Stimulated activated naive CD8-positive, alpha-beta T cell treated with anti-CD3 and anti-CD28 coated beads, Interleukin-15, Interleukin-2, amounts not matched to agents 100 U/mL and 50 U/mL, for 24 hours (primary cell): ENCODE data around the gene IFITM2.
A peak's percentile ranks its signal among the peaks of the same experiment; 100 is the strongest.

Experiments used
- ATAC-seq: fragments of 150-1000 bp; cut with Tn5 transposase; one replicate; pipeline ENCODE4 v1.10.0; 2021
- DNase-seq: peaks from one replicate; pipeline ENCODE4 v3.0.0; 2021

IFITM2 gene

GRCh38 chr11:293271-293851, 14.3 kb upstream of the IFITM2 start:
- DNase-seq (no peak), ATAC-seq (no peak)

GRCh38 chr11:293852-294661, 13.6 kb upstream of the IFITM2 start:
- DNase-seq (no peak), ATAC-seq (no peak)

GRCh38 chr11:294780-295179, 12.8 kb upstream of the IFITM2 start:
- no peak for ATAC-seq
- DNase-seq, result no peak

GRCh38 chr11:295351-296170, 12.1 kb upstream of the IFITM2 start:
- DNase-seq (no peak), ATAC-seq (no peak)

- no peak for DNase-seq
- ATAC-seq, result no peak
Measured at GRCh38 chr11:296171-297050, 11.2 kb upstream of the IFITM2 start.

GRCh38 chr11:297051-297585, 10.5 kb upstream of the IFITM2 start:
- ATAC-seq (peak; percentile 20), DNase-seq (no peak)

GRCh38 chr11:297586-298405, 9.8 kb upstream of the IFITM2 start:
- peak; percentile 61 for DNase-seq
- peak; percentile 47 for ATAC-seq

- ATAC-seq (no peak), DNase-seq (no peak)
Measured at GRCh38 chr11:298406-299065, 9.1 kb upstream of the IFITM2 start.

- DNase-seq, result no peak
- ATAC-seq, result no peak
Measured at GRCh38 chr11:299081-299891, 8.3 kb upstream of the IFITM2 start, which contains the start of gene IFITM5. TSS of gene IFITM5 (minus strand) at chr11:299526. CDS start at chr11:299490, 36 bp downstream.

GRCh38 chr11:299951-300735, 7.5 kb upstream of the IFITM2 start:
- DNase-seq, result no peak
- ATAC-seq, result peak; percentile 13

GRCh38 chr11:303363-303762, 4.3 kb upstream of the IFITM2 start:
- no peak for ATAC-seq
- no peak for DNase-seq

GRCh38 chr11:304061-304506, 3.5 kb upstream of the IFITM2 start:
- ATAC-seq, result no peak
- no peak for DNase-seq

- DNase-seq (peak; percentile 65), ATAC-seq (no peak)
Measured at GRCh38 chr11:304915-305843, 2.4 kb upstream of the IFITM2 start.

GRCh38 chr11:305844-306211, 1.8 kb upstream of the IFITM2 start:
- DNase-seq (no peak), ATAC-seq (no peak)

- DNase-seq, result no peak
- ATAC-seq, result no peak
Measured at GRCh38 chr11:306645-307371, 808 bp upstream of the IFITM2 start.
